IMR-90 (cell line): ENCODE results near the gene RPL31. TPM values are rescaled to one million over a fixed set of nuclear protein-coding genes. Genes with fewer than 3 reads are reported as not detected.

ENCODE experiments used
- ATAC-seq: fragments of 200-7000 bp; cut with Tn5 transposase; 2 replicates; pipeline ENCODE4 v1.9.1; 2020; ENCODE audit warnings: low read depth, mild to moderate bottlenecking, moderate library complexity
- BruUV-seq: library from RNA; stranded (reverse); fragments of 400-500 nt; replicated peaks from 2 replicates; lab custom pipeline; 2021; lab: Mats Ljungman, UMichigan
- CTCF ChIA-PET: fragments of 300-600 bp; formaldehyde crosslinking; extraction: SDS; loops from one replicate; lab custom pipeline; 2021; ENCODE audit warnings: antibody characterized with exemption; lab: Yijun Ruan, JAX
- POLR2A ChIA-PET: fragments of 300-600 bp; sonication (Branson Sonifier 250); formaldehyde crosslinking; loops from one replicate; lab custom pipeline; 2022; ENCODE audit warnings: antibody characterized with exemption; ENCODE audit not compliant: unreplicated experiment; lab: Charles Lee
- DNase-seq: peaks from one replicate; pipeline ENCODE4 v3.0.0; 2013
- H2AFZ ChIP-seq: replicated peaks from 2 replicates; pipeline ENCODE3; 2013; ENCODE audit warnings: low read length, mild to moderate bottlenecking; ENCODE audit not compliant: poor library complexity
- H2AK5ac ChIP-seq: 2 replicates; pipeline ENCODE4 v1.6.1; 2013; ENCODE audit warnings: low read depth, low read length, inconsistent platforms
- H2AK9ac ChIP-seq: replicated peaks from 2 replicates; pipeline ENCODE3; 2013; ENCODE audit warnings: mild to moderate bottlenecking, low read depth, low read length, moderate library complexity; ENCODE audit not compliant: poor library complexity
- H2BK120ac ChIP-seq: 2 replicates; pipeline ENCODE4 v1.6.1; 2013; ENCODE audit warnings: low read depth, low read length, inconsistent platforms
- H2BK15ac ChIP-seq: 3 replicates; pipeline ENCODE4 v1.6.1; 2013; ENCODE audit warnings: low read depth, low read length, inconsistent platforms
- H2BK20ac ChIP-seq: 2 replicates; pipeline ENCODE4 v1.6.1; 2013; ENCODE audit warnings: low read depth, mild to moderate bottlenecking, inconsistent platforms, low read length, moderate library complexity
- H2BK5ac ChIP-seq: 2 replicates; pipeline ENCODE4 v1.6.1; 2013; ENCODE audit warnings: mild to moderate bottlenecking, low read depth, low read length, inconsistent platforms; ENCODE audit not compliant: poor library complexity, severe bottlenecking
- H3K14ac ChIP-seq: replicated peaks from 2 replicates; pipeline ENCODE4 v1.6.1; 2013; ENCODE audit warnings: low read depth, low read length, inconsistent platforms
- H3K18ac ChIP-seq: 2 replicates; pipeline ENCODE4 v1.6.1; 2013; ENCODE audit warnings: low read depth, low read length, control low read depth
- H3K23ac ChIP-seq: 2 replicates; pipeline ENCODE4 v1.6.1; 2013; ENCODE audit warnings: low read depth, low read length, inconsistent platforms
- H3K27ac ChIP-seq: 2 replicates; pipeline ENCODE4 v1.5.1; 2013; ENCODE audit warnings: mild to moderate bottlenecking, control low read depth, low read length; ENCODE audit not compliant: insufficient read depth
- H3K27me3 ChIP-seq: 2 replicates; pipeline ENCODE4 v1.6.1; 2013; ENCODE audit warnings: low read length; ENCODE audit not compliant: control insufficient read depth, insufficient read depth
- H3K36me3 ChIP-seq: 2 replicates; pipeline ENCODE4 v1.6.1; 2013; ENCODE audit warnings: low read length, mixed read lengths; ENCODE audit not compliant: control insufficient read depth, insufficient read depth
- H3K4ac ChIP-seq: 2 replicates; pipeline ENCODE4 v1.6.1; 2013; ENCODE audit warnings: low read depth, low read length, inconsistent platforms
- H3K4me1 ChIP-seq: 2 replicates; pipeline ENCODE4 v1.6.1; 2013; ENCODE audit warnings: low read length, mixed read lengths; ENCODE audit not compliant: control insufficient read depth, insufficient read depth
- H3K4me2 ChIP-seq: 2 replicates; pipeline ENCODE4 v1.6.1; 2013; ENCODE audit warnings: low read depth, mild to moderate bottlenecking, control low read depth, low read length, moderate library complexity
- H3K4me3 ChIP-seq: 2 replicates; pipeline ENCODE4 v1.5.1; 2013; ENCODE audit warnings: low read depth, mild to moderate bottlenecking, control low read depth, low read length, moderate library complexity; ENCODE audit not compliant: insufficient read depth
- H3K56ac ChIP-seq: 2 replicates; pipeline ENCODE4 v1.6.1; 2013; ENCODE audit warnings: low read length, inconsistent platforms; ENCODE audit not compliant: insufficient read depth; ENCODE audit errors: extremely low read depth
- H3K79me1 ChIP-seq, 2 experiments: 2 replicates each; pipeline ENCODE4 v1.6.1; 2013; ENCODE audit warnings: low read length in 2 of 2, inconsistent platforms in 1 of 2, low read depth in 1 of 2
- H3K9ac ChIP-seq: 2 replicates; pipeline ENCODE4 v1.6.1; 2013; ENCODE audit warnings: low read depth, low read length, control low read depth
- H3K9me1 ChIP-seq: 2 replicates; pipeline ENCODE4 v1.6.1; 2013; ENCODE audit warnings: low read length, inconsistent platforms; ENCODE audit not compliant: insufficient read depth
- H3K9me3 ChIP-seq: 2 replicates; pipeline ENCODE4 v1.6.1; 2013; ENCODE audit warnings: low read length; ENCODE audit not compliant: control insufficient read depth, insufficient read depth
- H4K20me1 ChIP-seq: 2 replicates; pipeline ENCODE4 v1.6.1; 2013; ENCODE audit warnings: low read length, inconsistent platforms; ENCODE audit not compliant: insufficient read depth
- H4K5ac ChIP-seq: 2 replicates; pipeline ENCODE4 v1.6.1; 2013; ENCODE audit warnings: mild to moderate bottlenecking, low read depth, low read length, control low read depth
- H4K8ac ChIP-seq, 2 experiments: 2 replicates each; pipeline ENCODE4 v1.6.1; 2013; ENCODE audit warnings: low read depth in 2 of 2, low read length in 2 of 2, control low read depth in 1 of 2, inconsistent platforms in 1 of 2
- H4K91ac ChIP-seq: 2 replicates; pipeline ENCODE4 v1.6.1; 2013; ENCODE audit warnings: low read depth, low read length, inconsistent platforms; ENCODE audit not compliant: insufficient read depth
- CEBPB ChIP-seq: IDR thresholded peaks from 2 replicates; pipeline ENCODE4 v1.6.1; 2012; ENCODE audit warnings: low read depth, low read length, improper control_type of control experiment
- CHD1 ChIP-seq: IDR thresholded peaks from 2 replicates; pipeline ENCODE4 v1.6.1; 2012; ENCODE audit warnings: low read depth, low read length, improper control_type of control experiment
- FOS ChIP-seq: fragments of 150-350 bp; IDR thresholded peaks from 2 replicates; pipeline ENCODE4 v1.6.1; 2016; ENCODE audit warnings: low read depth, low read length
- MAFK ChIP-seq: IDR thresholded peaks from 2 replicates; pipeline ENCODE4 v1.6.1; 2012; ENCODE audit warnings: low read depth, low read length, improper control_type of control experiment
- MAZ ChIP-seq: IDR thresholded peaks from 2 replicates; pipeline ENCODE4 v1.6.1; 2012; ENCODE audit warnings: low read depth, mild to moderate bottlenecking, low read length, improper control_type of control experiment, moderate library complexity, borderline replicate concordance
- MXI1 ChIP-seq: IDR thresholded peaks from 2 replicates; pipeline ENCODE4 v1.6.1; 2012; ENCODE audit warnings: low read depth, mild to moderate bottlenecking, low read length, moderate library complexity, borderline replicate concordance
- NFE2L2 ChIP-seq: fragments of 150-350 bp; IDR thresholded peaks from 2 replicates; pipeline ENCODE4 v1.6.1; 2016; ENCODE audit warnings: low read depth, mild to moderate bottlenecking, low read length
- RAD21 ChIP-seq: IDR thresholded peaks from 2 replicates; pipeline ENCODE4 v1.6.1; 2012; ENCODE audit warnings: low read length, improper control_type of control experiment
- RFX5 ChIP-seq: IDR thresholded peaks from 2 replicates; pipeline ENCODE4 v1.8.0; 2012; ENCODE audit warnings: low read depth, mild to moderate bottlenecking, low read length, moderate library complexity
- SMC3 ChIP-seq: fragments of 150-350 bp; IDR thresholded peaks from 2 replicates; pipeline ENCODE4 v1.6.1; 2016; ENCODE audit warnings: low read depth, mild to moderate bottlenecking, antibody characterized with exemption, low read length, moderate library complexity
- USF2 ChIP-seq: fragments of 150-350 bp; IDR thresholded peaks from 2 replicates; pipeline ENCODE4 v1.6.1; 2017; ENCODE audit warnings: mild to moderate bottlenecking, antibody characterized with exemption, low read length, low read depth
- WGBS, 2 experiments: methylation state at CpG; one replicate each; pipeline versions ENCODE4 v1.1.5 to v1.1.7; 2013; ENCODE audit warnings: missing lambda C conversion rate in 2 of 2; ENCODE audit not compliant: insufficient read length in 1 of 2; ENCODE audit errors: extremely low coverage in 2 of 2; 5-methylcytosine and 5-hydroxymethylcytosine counted together
- dilution Hi-C: fragments of 300-500 bp; cut with HindIII; formaldehyde crosslinking; loops from one replicate; pipeline ENCODE4 v1.14.3; 2018; ENCODE audit warnings: low sequenced_read_pairs; ENCODE audit not compliant: unreplicated experiment
- in situ Hi-C: fragments of 300-500 bp; cut with MboI; formaldehyde crosslinking; loops from 3 replicates; pipeline ENCODE4 v1.14.3; 2019; ENCODE audit warnings: low sequenced_read_pairs, inconsistent platforms, mixed read lengths
- intact Hi-C: fragments of 100-400 bp; cut with micrococcal nuclease; formaldehyde crosslinking; loops from 2 replicates; pipeline ENCODE4 v1.10.0; 2022
- polyA plus RNA-seq, 3 experiments: library from polyadenylated mRNA; depleted of rRNA; stranded (reverse); fragments of >200 nt; gene quantifications; 2 replicates each; pipeline ENCODE4 v1.2.3, GENCODE V29; 2012; ENCODE audit warnings: low replicate concordance in 1 of 3
- total RNA-seq: library from RNA; depleted of rRNA; stranded (reverse); fragments of >200 nt; gene quantifications from 2 replicates; pipeline ENCODE4 v1.2.3, GENCODE V29; 2012
- TF ChIP-seq, protein P1 (sequence below): conservative IDR thresholded peaks from 2 replicates; pipeline ENCODE4 v1.5.1; 2012; ENCODE audit warnings: mild to moderate bottlenecking, low read depth, low read length, improper control_type of control experiment

The RPL31 gene
- total and polyA plus RNA-seq, 2 of the 4 experiments (the other 2 are of a cell fraction): 358 to 2,908 TPM

- ATAC-seq (no peak), DNase-seq (no peak)
- H4K5ac ChIP-seq: no peak overlapping the region
- peaks cover 13 to 35% of the 10 kb centered on the region in 2 experiments for H3K79me1 ChIP-seq
- peaks cover 6% of the 10 kb centered on the region; the same call in 1 of the 2 replicates for H3K9me1 ChIP-seq
- no peaks in the 10 kb centered on the region for H3K9me3 ChIP-seq
- no peak overlapping the region for H2BK5ac ChIP-seq
- no peaks in the 10 kb centered on the region for H3K27me3 ChIP-seq
- dilution Hi-C loops (no loop called here), intact Hi-C loops (no loop called here), in situ Hi-C loops (no loop called here)
- no peak overlapping the region for H2BK15ac ChIP-seq
- no peaks in the 10 kb centered on the region for H4K20me1 ChIP-seq
- TF ChIP-seq SMC3 (no peak), CEBPB (no peak), MXI1 (no peak), NFE2L2 (no peak), RFX5 (no peak), CHD1 (no peak), USF2 (no peak), RAD21 (no peak), MAFK (no peak), MAZ (no peak), FOS (no peak)
- TF ChIP-seq, protein P1, sequence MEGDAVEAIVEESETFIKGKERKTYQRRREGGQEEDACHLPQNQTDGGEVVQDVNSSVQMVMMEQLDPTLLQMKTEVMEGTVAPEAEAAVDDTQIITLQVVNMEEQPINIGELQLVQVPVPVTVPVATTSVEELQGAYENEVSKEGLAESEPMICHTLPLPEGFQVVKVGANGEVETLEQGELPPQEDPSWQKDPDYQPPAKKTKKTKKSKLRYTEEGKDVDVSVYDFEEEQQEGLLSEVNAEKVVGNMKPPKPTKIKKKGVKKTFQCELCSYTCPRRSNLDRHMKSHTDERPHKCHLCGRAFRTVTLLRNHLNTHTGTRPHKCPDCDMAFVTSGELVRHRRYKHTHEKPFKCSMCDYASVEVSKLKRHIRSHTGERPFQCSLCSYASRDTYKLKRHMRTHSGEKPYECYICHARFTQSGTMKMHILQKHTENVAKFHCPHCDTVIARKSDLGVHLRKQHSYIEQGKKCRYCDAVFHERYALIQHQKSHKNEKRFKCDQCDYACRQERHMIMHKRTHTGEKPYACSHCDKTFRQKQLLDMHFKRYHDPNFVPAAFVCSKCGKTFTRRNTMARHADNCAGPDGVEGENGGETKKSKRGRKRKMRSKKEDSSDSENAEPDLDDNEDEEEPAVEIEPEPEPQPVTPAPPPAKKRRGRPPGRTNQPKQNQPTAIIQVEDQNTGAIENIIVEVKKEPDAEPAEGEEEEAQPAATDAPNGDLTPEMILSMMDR: no peak
- no CpG with 5 or more reads among the region's 8 CpGs for WGBS, 2 experiments
- no peak overlapping the region for H3K27ac ChIP-seq
- H4K8ac ChIP-seq: no peak overlapping the region
- no peak overlapping the region for H2AFZ ChIP-seq
- ChIA-PET POLR2A (no interaction called here), CTCF (interaction anchor here (1.1 kb wide), 1 partner anchor 186 kb away, joined by 3 read pairs; no protein-coding TSS in a partner anchor)
- H3K36me3 ChIP-seq: peaks cover 23% of the 10 kb centered on the region
- no peak overlapping the region for H3K18ac ChIP-seq
- H3K4me1 ChIP-seq: no peaks in the 10 kb centered on the region
- H4K91ac ChIP-seq: no peak overlapping the region
- BruUV-seq: no TSS peak
- H3K23ac ChIP-seq: no peak overlapping the region
- H3K4me3 ChIP-seq: no peak overlapping the region
- no peak overlapping the region for H3K9ac ChIP-seq
- no peak overlapping the region for H2BK120ac ChIP-seq
- H3K14ac ChIP-seq: no peak overlapping the region
- H2AK5ac ChIP-seq: no peak overlapping the region
- no peak overlapping the region for H3K4me2 ChIP-seq
- H2BK20ac ChIP-seq: no peak overlapping the region
- no peak overlapping the region for H2AK9ac ChIP-seq
- H3K56ac ChIP-seq: no peak overlapping the region
- H3K4ac ChIP-seq: no peak overlapping the region
Measured at GRCh38 chr2:101018934-101019333, 16.8 kb downstream of the RPL31 start.
